Colonic mucosa (tissue), 4 donors: ENCODE results near the gene CCM2. TPM values are rescaled to one million over a fixed set of nuclear protein-coding genes. Genes with fewer than 3 reads are reported as not detected.
"Not testable (repeated sequence)": the region's sequence is repeated elsewhere in the genome, so short reads cannot be mapped to it uniquely, and the experiment has no call there.

ENCODE experiments used
- DNase-seq: peaks from one replicate; pipeline ENCODE4 v3.0.0-alpha.2; 2020
- H3K27ac ChIP-seq: fragments of 200-600 bp; one replicate; pipeline ENCODE4 v1.8.0; 2021
- H3K27me3 ChIP-seq: fragments of 200-600 bp; one replicate; pipeline ENCODE4 v1.8.0; 2021
- H3K36me3 ChIP-seq: fragments of 200-600 bp; one replicate; pipeline ENCODE4 v1.8.0; 2021
- H3K4me1 ChIP-seq: fragments of 200-600 bp; one replicate; pipeline ENCODE4 v1.8.0; 2021; ENCODE audit warnings: mild to moderate bottlenecking
- H3K4me3 ChIP-seq: fragments of 200-600 bp; one replicate; pipeline ENCODE4 v1.8.0; 2021
- H3K9ac ChIP-seq, 2 donors: one replicate each; pipeline ENCODE4 v1.7.0; 2013; ENCODE audit warnings: control low read depth in 2 of 2, low read depth in 2 of 2, low read length in 2 of 2
- H3K9me3 ChIP-seq: fragments of 200-600 bp; one replicate; pipeline ENCODE4 v1.8.0; 2021
- CTCF ChIP-seq: fragments of 200-600 bp; IDR thresholded peaks from one replicate; pipeline ENCODE4 v1.8.0; 2022; ENCODE audit warnings: antibody characterized with exemption, mild to moderate bottlenecking
- intact Hi-C: fragments of 100-400 bp; cut with DNase I; formaldehyde crosslinking; loops from one replicate; pipeline ENCODE4 v1.14.1; 2022
- total RNA-seq, 2 donors: library from RNA; stranded (reverse); fragmentation: NEBNext Ultra II Directional in 1 of 2; extraction: Animal tissue kit (Norgen Biotek cat#: 25700) in 1 of 2; gene quantifications; one replicate each; pipeline ENCODE4 v1.2.1, GENCODE V29; 2021
- donor health status: healthy.
- donor health status: DM: no; HTN: no; CAD: no.
- donor health status: DM: no; HTN: no; CAD: no.

Gene CCM2
- total RNA-seq, 2 donors from 2014 or later, result 34.8 to 38.0 TPM

- Histone ChIP-seq H3K4me3 (no peak overlapping the region), H3K9me3 (no peaks in the 10 kb centered on the region), H3K36me3 (no peaks in the 10 kb centered on the region), H3K9ac (no peak overlapping the region), H3K4me1 (no peaks in the 10 kb centered on the region), H3K27me3 (no peaks in the 10 kb centered on the region), H3K27ac (no peak overlapping the region)
- TF ChIP-seq CTCF, result no peak
- intact Hi-C loops, result no loop called here
- DNase-seq, result no peak
These were observed 20.9 kb downstream of the CCM2 start for GRCh38 chr7:45020915-45021314.

DNA sequence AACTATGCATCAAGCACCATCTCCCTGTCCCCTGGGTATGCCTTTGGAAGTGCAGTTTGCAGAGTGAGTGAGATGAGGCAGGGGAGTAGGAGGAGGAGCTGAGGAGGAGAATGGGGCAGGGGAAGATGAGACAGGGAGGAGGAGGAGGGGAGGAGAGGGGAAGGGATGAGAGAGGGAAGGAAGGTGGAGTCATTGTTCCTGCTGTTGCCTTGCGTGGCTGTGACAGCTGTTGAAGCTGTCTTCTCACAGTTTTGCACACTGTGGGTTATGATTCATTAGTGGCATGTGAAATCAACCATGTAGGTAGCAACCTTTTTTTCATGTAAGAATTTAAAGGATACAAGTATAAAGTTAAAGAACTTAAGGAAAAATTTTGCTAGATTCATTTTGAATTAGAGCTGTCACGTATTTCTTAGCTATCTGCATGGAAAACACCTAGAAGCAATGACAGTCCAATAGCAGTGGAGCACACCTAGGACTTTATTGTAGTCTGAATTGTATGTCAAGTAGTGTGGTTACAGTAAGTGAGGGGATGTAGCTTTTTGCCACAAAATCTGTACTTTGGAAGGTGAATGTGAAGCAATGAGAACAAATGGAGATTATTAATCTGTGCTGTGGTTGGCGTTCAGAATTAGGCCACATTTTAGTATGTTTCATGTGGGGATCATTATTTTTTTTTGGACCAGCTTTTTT, 21.7 kb downstream of the CCM2 start:
- intact Hi-C loops, result no loop called here
- DNase-seq, result no peak

DNA sequence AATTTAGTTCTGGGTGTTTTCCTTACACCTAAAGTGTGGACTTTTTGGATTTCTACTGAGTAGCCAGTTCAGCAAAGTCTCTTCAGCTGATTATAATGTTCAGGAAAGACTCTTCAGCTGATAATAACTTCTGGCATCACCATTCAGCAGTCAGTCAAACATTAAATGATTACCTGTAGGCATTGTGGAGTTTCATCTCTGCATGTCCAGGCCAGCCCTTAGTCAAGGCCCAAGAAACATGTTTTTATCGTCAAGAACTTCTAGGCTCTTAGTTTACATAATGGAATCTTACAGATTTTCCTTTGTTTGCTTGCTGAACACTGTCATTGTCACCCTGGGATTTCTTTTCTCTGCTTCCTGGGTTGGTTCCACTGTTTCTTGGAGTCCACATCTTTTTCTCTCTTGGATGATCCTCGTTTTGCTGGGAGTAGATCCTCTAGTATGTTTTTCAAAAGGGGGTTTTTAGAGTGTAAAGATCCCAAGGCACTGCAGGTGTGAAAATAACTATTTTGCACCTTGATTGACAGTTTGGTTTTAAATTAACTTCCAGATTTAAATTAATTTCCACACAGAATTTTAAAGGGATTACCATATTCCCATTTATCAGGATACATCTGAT, 24.2 kb downstream of the CCM2 start:
- Histone ChIP-seq H3K4me1 (no peaks in the 10 kb centered on the region), H3K9ac (no peak overlapping the region), H3K9me3 (no peaks in the 10 kb centered on the region), H3K4me3 (no peak overlapping the region), H3K27me3 (no peaks in the 10 kb centered on the region), H3K36me3 (no peaks in the 10 kb centered on the region), H3K27ac (no peak overlapping the region)
- no peak for DNase-seq
- intact Hi-C loops, result no loop called here
- TF ChIP-seq CTCF, result no peak

More for the DNA sequence above, 21.7 kb downstream of the CCM2 start:
- H3K27me3 ChIP-seq, result no peaks in the 10 kb centered on the region
- no peak overlapping the region for H3K9ac ChIP-seq
- H3K4me1 ChIP-seq, result no peaks in the 10 kb centered on the region
- H3K9me3 ChIP-seq, result no peaks in the 10 kb centered on the region
- no peak overlapping the region for H3K4me3 ChIP-seq
- no peaks in the 10 kb centered on the region for H3K36me3 ChIP-seq
- no peak for TF ChIP-seq CTCF
- no peak overlapping the region for H3K27ac ChIP-seq

DNA sequence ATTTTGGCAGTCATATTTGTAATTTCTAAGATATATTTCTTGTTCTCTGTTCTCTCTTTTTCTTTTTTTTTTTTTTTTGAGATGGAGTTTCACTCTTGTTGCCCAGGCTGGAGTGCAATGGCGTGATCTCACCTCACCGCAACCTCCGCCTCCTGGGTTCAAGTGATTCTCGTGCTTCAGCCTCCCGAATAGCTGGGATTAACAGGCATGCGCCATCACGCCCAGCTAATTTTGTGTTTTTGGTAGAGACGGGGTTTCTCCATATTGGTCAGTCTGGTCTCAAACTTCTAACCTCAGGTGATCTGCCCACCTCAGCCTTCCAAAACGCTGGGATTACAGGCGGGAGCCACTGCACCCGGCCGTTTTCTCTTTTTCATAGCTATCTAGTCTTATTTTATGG, 25.5 kb downstream of the CCM2 start:
- intact Hi-C loops, H3K4me1 ChIP-seq, H3K9ac ChIP-seq, H3K4me3 ChIP-seq, H3K36me3 ChIP-seq, H3K27ac ChIP-seq, DNase-seq, H3K27me3 ChIP-seq, H3K9me3 ChIP-seq: not testable (repeated sequence)

DNA sequence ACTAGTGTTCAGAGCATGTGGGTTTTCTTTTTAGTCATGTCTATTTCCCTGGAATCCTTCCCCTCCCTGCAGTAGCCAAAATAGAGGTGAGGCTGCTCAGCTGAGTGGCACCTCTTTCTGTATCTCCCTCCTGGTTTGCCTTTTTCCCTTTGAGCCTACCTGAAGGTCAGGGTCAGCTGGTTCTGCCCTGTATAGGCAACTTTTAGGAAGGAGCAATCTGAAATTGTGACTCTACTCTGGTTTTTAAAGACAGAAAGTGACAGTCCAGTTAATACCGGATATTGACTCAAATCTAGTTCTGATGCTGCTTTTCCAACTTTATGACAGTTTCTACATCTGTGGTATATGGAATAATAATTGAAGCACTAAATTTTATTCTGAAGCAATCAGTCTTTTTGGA, 26.0 kb downstream of the CCM2 start:
- H3K9me3 ChIP-seq, result no peaks in the 10 kb centered on the region
- H3K27ac ChIP-seq, result no peak overlapping the region
- H3K4me1 ChIP-seq, result no peaks in the 10 kb centered on the region
- H3K27me3 ChIP-seq, result no peaks in the 10 kb centered on the region
- DNase-seq, result no peak
- TF ChIP-seq CTCF, result no peak
- intact Hi-C loops, result no loop called here
- no peak overlapping the region for H3K9ac ChIP-seq
- H3K4me3 ChIP-seq, result no peak overlapping the region
- H3K36me3 ChIP-seq, result no peaks in the 10 kb centered on the region
